Measurements from ENCODE around the gene LRRC4C.

LRRC4C gene

GRCh38 chr11:41247621-41248020 lies 211.8 kb downstream of the LRRC4C start:
- DNase-seq: no peak

- no peak for DNase-seq
Measured at GRCh38 chr11:41246399-41246745, 213.1 kb downstream of the LRRC4C start.

DNA sequence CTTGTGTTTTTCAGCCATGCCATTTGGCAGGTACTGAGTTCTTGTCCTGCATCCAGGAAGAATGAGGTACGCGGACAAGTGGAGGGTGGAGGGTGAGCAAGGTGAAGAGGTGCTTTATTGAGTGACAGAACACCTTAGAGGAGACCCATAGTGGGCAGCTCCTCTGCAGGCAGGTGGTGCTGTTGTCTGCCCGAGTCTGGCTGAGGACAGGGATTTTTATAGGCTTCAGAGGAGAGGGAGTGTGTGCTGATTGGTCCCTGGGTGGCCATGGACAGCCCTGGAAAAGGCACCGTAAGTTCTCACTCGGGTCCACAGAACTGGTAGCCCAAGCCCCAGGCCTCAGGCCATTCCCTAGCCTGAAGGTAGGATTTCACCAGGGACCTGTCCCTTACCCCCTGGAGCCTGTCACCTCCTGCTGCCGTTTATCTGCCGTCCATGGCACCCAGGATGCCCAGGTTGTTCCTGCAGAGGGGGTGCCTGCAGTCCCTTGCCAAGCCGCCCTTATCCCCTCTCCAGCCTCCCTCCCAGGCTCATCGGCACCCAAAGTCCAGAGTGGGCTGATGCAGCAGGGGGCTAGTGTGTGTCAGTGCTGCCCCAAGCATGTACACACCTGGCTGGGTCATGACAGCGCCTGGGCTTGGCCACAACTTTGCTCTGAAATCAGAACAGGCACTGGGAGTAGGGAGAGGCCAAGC lies 213.6 kb downstream of the LRRC4C start:
- DNase-seq: no peak

GRCh38 chr11:41245184-41245583 lies 214.3 kb downstream of the LRRC4C start:
- DNase-seq: no peak

- no peak for DNase-seq
Measured at GRCh38 chr11:41237382-41237781, 222.1 kb downstream of the LRRC4C start.

GRCh38 chr11:41235668-41236067 lies 223.8 kb downstream of the LRRC4C start:
- DNase-seq: no peak

GRCh38 chr11:41225856-41226633 lies 233.4 kb downstream of the LRRC4C start:
- no peak for DNase-seq

GRCh38 chr11:41222236-41222635 lies 237.2 kb downstream of the LRRC4C start:
- DNase-seq: no peak

DNA sequence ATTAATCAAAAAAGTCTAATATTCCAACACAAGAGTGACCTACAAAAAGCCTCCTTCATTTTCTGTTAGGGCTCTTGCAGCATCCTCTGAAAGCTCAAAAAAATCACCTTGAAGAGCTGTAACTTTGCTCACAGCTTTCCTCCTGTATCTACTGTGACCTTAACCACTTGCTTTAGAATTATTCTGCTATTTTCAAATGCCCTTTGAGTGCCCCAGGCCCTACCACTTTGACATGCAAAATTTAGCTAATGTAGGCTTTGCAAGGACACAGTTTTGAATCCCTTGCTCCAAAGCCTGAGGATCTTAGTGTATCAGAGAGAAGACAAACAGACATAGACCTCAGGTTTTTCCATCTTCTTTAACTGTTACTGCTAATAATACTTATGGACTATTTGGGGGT lies 253.1 kb downstream of the LRRC4C start:
- DNase-seq: no peak

- DNase-seq: peak; percentile 53
Measured at GRCh38 chr11:41201156-41201555, 258.3 kb downstream of the LRRC4C start.

- no peak for DNase-seq
Measured at GRCh38 chr11:41190437-41191082, 268.9 kb downstream of the LRRC4C start.

GRCh38 chr11:41189701-41190436 lies 269.6 kb downstream of the LRRC4C start:
- DNase-seq: no peak

DNA sequence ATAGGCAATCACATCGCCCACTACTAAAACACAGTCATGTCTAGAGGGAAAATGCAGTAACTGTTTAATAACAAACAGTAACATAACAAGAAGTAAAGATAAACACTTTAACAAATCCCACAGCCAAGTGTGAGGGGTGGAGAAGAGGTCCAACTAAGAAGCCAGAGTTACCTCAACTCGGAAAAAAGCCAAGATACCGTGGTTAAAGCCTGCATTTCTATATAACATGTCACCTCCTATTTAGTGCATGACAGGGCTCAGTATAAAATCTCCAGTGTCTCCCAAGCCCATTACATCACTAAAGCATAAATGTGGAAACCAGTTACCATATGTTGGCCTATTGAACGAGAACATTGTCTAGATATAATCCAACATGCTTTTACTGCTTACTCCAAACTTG lies 281.7 kb downstream of the LRRC4C start:
- DNase-seq: peak; percentile 44

- peak; percentile 1 for DNase-seq
Measured at GRCh38 chr11:41175304-41175972, 284.0 kb downstream of the LRRC4C start.

- no peak for DNase-seq
Measured at GRCh38 chr11:41146326-41146725, 313.1 kb downstream of the LRRC4C start.

- DNase-seq: no peak
Measured at GRCh38 chr11:41145420-41145819, 314.0 kb downstream of the LRRC4C start.

GRCh38 chr11:41134971-41135370 lies 324.5 kb downstream of the LRRC4C start:
- no peak for DNase-seq

DNA sequence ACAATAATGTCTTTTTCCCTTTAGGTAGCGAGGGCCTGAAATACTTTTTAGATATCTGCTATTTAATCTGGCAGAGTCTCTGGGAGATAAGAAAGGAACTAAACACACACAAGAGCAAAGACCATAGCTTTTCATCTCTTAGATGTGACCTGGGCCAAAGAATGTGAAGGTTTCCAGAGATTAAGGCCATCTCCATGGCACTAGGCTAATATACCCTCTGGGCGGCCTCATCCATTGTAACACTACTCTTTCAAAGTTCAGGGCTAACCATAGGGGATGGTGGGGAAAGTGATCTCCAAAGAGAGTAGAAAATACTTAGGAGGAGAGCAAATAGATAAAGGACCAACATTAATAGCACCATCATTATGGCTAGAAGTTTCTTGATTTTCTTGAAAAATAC lies 326.4 kb downstream of the LRRC4C start:
- DNase-seq: no peak

DNA sequence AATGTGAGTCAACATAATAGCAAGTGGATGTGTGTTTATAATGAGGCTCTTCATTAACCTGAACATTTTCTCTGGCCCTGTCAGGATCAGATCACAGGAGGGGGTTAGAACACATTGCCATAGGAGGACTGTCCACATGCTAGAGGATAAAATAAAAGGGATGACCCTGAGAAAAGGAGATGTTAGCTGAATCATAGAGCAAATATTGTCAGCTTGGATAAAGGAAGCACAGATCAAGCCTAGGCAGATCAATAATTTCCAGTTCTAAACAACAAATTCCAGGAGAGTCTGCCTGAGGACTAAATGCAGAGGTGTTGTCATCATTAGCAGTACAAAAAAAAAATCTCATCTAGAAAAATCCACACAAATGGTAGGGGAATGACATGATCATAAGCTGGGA lies 337.9 kb downstream of the LRRC4C start:
- DNase-seq: no peak

GRCh38 chr11:41119484-41119883 lies 340.0 kb downstream of the LRRC4C start:
- no peak for DNase-seq

- no peak for DNase-seq
Measured at GRCh38 chr11:41118521-41118920, 340.9 kb downstream of the LRRC4C start.

GRCh38 chr11:41116970-41117369 lies 342.5 kb downstream of the LRRC4C start:
- no peak for DNase-seq

- DNase-seq: no peak
Measured at GRCh38 chr11:41115066-41115465, 344.4 kb downstream of the LRRC4C start.
